ENCODE measurements around the gene RIPPLY1.
"Not testable (repeated sequence)": the region's sequence is repeated elsewhere in the genome, so short reads cannot be mapped to it uniquely, and the experiment has no call there.

The RIPPLY1 gene

GRCh38 chrX:106899841-106900240 is 3.3 kb downstream of the RIPPLY1 start:
- Mint-ChIP-seq H3K27ac (no peak overlapping the region), H3K4me1 (ENCODE audit: low read depth) (no peaks in the 10 kb centered on the region), H3K9me3 (no peaks in the 10 kb centered on the region), H3K4me3 (no peak overlapping the region), H3K27me3 (peaks cover 3% of the 10 kb centered on the region), H3K36me3 (ENCODE audit: low read depth) (no peaks in the 10 kb centered on the region)
- intact Hi-C loops (cut with micrococcal nuclease) = loop anchor here (2.0 kb wide), 1 partner anchor 995 kb away; no protein-coding TSS in a partner anchor

GRCh38 chrX:106899276-106899675 is 3.9 kb downstream of the RIPPLY1 start:
- Mint-ChIP-seq H3K4me3 (no peak overlapping the region), H3K4me1 (ENCODE audit: low read depth) (no peaks in the 10 kb centered on the region), H3K36me3 (ENCODE audit: low read depth) (no peaks in the 10 kb centered on the region), H3K9me3 (no peaks in the 10 kb centered on the region), H3K27me3 (peaks cover 3% of the 10 kb centered on the region), H3K27ac (no peak overlapping the region)
- intact Hi-C loops (cut with micrococcal nuclease) = loop anchor here (2.0 kb wide), 1 partner anchor 996 kb away; no protein-coding TSS in a partner anchor

DNA sequence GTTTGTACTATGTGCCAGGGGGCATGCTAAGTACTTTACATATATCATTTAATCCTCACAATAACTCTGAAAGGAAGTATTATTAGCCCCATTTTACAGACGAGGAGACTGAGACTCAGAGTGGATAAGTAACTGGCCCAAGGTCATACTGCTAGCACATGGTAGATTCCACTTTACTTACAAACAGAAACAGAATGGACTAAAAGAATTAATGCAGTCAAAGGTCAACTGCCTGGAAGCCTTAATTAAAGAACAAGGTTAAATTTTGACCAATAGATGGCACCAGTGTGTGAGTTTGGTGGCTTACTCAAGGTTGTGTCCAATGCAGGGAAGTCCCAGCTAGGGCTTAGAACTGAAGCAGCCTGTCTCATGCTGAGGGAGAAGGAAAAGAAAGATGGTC is 4.7 kb downstream of the RIPPLY1 start:
- H3K36me3 Mint-ChIP-seq (ENCODE audit: low read depth) = no peaks in the 10 kb centered on the region
- no peaks in the 10 kb centered on the region for H3K4me1 Mint-ChIP-seq (ENCODE audit: low read depth)
- peaks cover 3% of the 10 kb centered on the region for H3K27me3 Mint-ChIP-seq
- no peak overlapping the region for H3K4me3 Mint-ChIP-seq
- H3K9me3 Mint-ChIP-seq = no peaks in the 10 kb centered on the region
- intact Hi-C loops (cut with micrococcal nuclease) = loop anchor here (2.0 kb wide), 1 partner anchor 996 kb away; no protein-coding TSS in a partner anchor
- H3K27ac Mint-ChIP-seq = no peak overlapping the region

- no peaks in the 10 kb centered on the region for H3K36me3 Mint-ChIP-seq (ENCODE audit: low read depth)
- H3K27ac Mint-ChIP-seq = no peak overlapping the region
- no peaks in the 10 kb centered on the region for H3K9me3 Mint-ChIP-seq
- intact Hi-C loops (cut with micrococcal nuclease) = no loop called here
- no peak overlapping the region for H3K4me3 Mint-ChIP-seq
- no peaks in the 10 kb centered on the region for H3K4me1 Mint-ChIP-seq (ENCODE audit: low read depth)
- H3K27me3 Mint-ChIP-seq = peaks cover 6% of the 10 kb centered on the region
Measured at GRCh38 chrX:106897259-106897658, 5.9 kb downstream of the RIPPLY1 start.

DNA sequence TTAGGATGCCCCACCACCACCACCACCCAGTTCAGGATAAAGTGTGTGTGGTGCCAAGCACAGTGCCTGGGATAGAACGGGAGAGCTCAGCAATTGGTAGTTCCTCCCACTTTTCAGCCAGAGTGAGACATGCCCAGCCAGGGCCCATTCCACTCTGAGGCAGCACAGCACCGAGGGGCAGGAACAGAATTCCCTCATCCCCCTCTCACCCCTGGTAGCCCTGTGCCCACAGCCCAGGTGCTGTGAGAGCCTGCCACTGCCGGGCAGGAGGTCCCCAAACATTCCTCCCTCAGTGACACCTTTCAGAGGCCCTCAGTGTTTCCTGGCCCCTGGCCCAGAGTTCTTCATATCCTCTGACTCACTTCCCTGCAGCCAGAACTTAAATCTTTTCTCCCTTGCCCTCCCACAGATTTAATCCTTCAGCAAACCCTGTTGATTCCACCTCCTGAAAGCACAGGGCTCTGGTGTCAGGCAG is 8.1 kb downstream of the RIPPLY1 start:
- Mint-ChIP-seq H3K4me1 (ENCODE audit: low read depth) (no peaks in the 10 kb centered on the region), H3K27ac (no peak overlapping the region), H3K4me3 (no peak overlapping the region), H3K36me3 (ENCODE audit: low read depth) (no peaks in the 10 kb centered on the region), H3K27me3 (peaks cover 6% of the 10 kb centered on the region), H3K9me3 (no peaks in the 10 kb centered on the region)
- intact Hi-C loops (cut with micrococcal nuclease) = no loop called here

DNA sequence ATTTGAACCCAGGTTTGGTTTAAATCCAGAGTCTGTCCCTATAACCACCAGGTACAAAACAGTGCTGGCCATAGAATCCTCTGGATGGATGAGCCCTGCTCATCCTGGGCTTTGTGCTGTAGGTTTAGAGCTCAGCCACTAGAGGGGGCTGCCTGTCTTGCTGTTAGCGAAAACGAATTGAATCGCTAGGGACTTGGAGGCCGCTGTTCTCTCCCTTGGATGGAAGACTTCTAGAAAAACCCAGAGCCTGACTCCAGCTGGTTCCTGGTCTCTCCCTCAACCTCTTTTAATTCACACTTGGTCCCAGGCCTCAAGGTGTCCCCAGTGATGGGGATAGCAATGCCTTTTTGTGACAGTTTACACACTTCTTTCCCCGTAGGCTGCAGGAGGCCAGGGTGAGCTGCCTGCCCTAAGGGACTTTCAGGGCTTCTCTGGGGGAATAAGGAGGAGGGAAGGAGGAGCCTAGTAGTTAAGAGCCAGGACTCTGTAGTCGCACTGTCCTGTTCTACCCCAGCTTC is 8.7 kb downstream of the RIPPLY1 start:
- no peaks in the 10 kb centered on the region for H3K9me3 Mint-ChIP-seq
- intact Hi-C loops (cut with micrococcal nuclease) = no loop called here
- no peaks in the 10 kb centered on the region for H3K36me3 Mint-ChIP-seq (ENCODE audit: low read depth)
- no peak overlapping the region for H3K27ac Mint-ChIP-seq
- H3K4me3 Mint-ChIP-seq = no peak overlapping the region
- H3K27me3 Mint-ChIP-seq = peaks cover 6% of the 10 kb centered on the region
- H3K4me1 Mint-ChIP-seq (ENCODE audit: low read depth) = no peaks in the 10 kb centered on the region

DNA sequence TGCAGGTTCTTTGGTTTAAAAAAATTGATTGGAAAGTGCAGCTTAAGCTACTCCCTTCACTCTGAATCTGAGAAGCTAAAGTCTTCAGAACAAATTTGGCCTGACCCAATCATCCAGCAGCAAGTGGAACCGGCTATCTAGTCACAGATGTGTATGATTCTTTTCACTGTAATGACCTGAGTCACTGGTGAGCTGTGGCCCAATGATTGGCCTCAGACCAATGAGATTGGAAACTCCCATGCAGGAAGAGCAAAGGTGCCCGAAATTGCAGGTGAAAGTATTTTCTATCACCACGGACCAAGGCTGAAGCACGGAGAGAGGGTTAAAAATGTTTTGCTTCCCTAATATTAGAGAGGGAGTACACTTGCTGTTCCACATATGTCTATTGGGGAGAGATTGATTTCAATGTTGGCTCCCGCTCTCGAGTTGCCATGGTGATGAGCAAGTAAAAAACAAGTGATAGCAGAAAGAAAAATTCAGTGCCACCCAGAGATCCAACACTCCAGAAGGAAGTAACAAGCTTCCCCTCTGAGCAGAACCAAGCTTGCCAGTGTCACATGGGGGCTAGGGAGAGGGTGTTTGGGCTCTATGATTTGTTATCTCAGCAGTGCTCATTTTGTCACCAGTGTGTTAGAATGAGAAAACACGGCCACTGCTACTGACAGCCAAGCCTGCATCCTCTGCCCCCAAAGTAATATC is 11.2 kb downstream of the RIPPLY1 start:
- no peak overlapping the region for H3K27ac Mint-ChIP-seq
- no peak overlapping the region for H3K4me3 Mint-ChIP-seq
- no peaks in the 10 kb centered on the region for H3K9me3 Mint-ChIP-seq
- peaks cover 7% of the 10 kb centered on the region for H3K27me3 Mint-ChIP-seq
- H3K4me1 Mint-ChIP-seq (ENCODE audit: low read depth) = no peaks in the 10 kb centered on the region
- no peaks in the 10 kb centered on the region for H3K36me3 Mint-ChIP-seq (ENCODE audit: low read depth)
- intact Hi-C loops (cut with micrococcal nuclease) = no loop called here

- H3K27ac Mint-ChIP-seq = no peak overlapping the region
- H3K4me3 Mint-ChIP-seq = no peak overlapping the region
- H3K4me1 Mint-ChIP-seq (ENCODE audit: low read depth) = no peaks in the 10 kb centered on the region
- no peaks in the 10 kb centered on the region for H3K9me3 Mint-ChIP-seq
- intact Hi-C loops (cut with micrococcal nuclease) = no loop called here
- H3K36me3 Mint-ChIP-seq (ENCODE audit: low read depth) = no peaks in the 10 kb centered on the region
- H3K27me3 Mint-ChIP-seq = peaks cover 4% of the 10 kb centered on the region
Measured at GRCh38 chrX:106889468-106889867, 13.7 kb downstream of the RIPPLY1 start.

DNA sequence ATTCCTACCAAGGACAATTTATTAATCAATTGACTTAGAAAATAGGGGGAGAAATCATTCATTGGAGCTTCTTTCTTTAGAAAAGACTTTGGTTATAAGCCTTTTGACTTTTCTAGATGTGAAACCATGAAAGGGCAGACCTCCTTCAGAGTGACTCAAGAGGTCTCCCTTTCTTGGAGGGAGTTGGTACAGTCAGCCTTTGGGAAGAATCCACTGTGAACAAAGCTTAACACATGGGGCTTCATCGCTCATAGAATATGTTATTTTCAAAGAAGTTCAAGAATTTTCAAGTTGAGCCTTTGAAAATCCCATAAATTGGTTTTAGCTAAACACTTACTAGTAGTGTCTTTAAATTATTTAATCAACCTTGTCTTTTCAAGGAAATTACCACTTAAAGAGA is 28.0 kb downstream of the RIPPLY1 start:
- H3K36me3 Mint-ChIP-seq (ENCODE audit: low read depth) = no peaks in the 10 kb centered on the region
- intact Hi-C loops (cut with micrococcal nuclease) = no loop called here
- no peaks in the 10 kb centered on the region for H3K4me1 Mint-ChIP-seq (ENCODE audit: low read depth)
- no peak overlapping the region for H3K27ac Mint-ChIP-seq
- no peaks in the 10 kb centered on the region for H3K9me3 Mint-ChIP-seq
- H3K27me3 Mint-ChIP-seq = no peaks in the 10 kb centered on the region
- no peak overlapping the region for H3K4me3 Mint-ChIP-seq

- intact Hi-C loops (cut with micrococcal nuclease) = no loop called here
- H3K4me1 Mint-ChIP-seq (ENCODE audit: low read depth) = no peaks in the 10 kb centered on the region
- no peak overlapping the region for H3K27ac Mint-ChIP-seq
- H3K27me3 Mint-ChIP-seq = no peaks in the 10 kb centered on the region
- H3K36me3 Mint-ChIP-seq (ENCODE audit: low read depth) = no peaks in the 10 kb centered on the region
- H3K4me3 Mint-ChIP-seq = no peak overlapping the region
- no peaks in the 10 kb centered on the region for H3K9me3 Mint-ChIP-seq
Measured at GRCh38 chrX:106874075-106874474, 29.1 kb downstream of the RIPPLY1 start.

DNA sequence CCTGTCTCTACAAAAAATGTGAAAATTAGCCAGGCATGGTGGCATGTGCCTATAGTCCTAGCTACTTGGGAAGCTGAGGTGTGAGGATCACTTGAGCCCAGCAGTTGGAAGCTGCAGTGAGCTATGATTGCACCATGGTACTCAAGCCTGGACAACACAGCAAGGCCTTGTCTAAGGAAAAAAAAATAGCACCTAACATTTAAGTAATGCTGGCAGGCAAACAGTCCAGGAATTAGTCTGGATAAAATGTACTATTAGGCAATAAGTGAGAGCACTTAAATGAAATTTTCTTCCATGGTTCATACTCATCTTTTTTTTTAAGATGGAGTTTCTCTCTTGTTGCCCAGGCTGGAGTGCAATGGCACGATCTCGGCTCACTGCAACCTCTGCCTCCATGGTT is 30.3 kb downstream of the RIPPLY1 start:
- intact Hi-C loops (cut with micrococcal nuclease); H3K27ac Mint-ChIP-seq: not testable (repeated sequence)

DNA sequence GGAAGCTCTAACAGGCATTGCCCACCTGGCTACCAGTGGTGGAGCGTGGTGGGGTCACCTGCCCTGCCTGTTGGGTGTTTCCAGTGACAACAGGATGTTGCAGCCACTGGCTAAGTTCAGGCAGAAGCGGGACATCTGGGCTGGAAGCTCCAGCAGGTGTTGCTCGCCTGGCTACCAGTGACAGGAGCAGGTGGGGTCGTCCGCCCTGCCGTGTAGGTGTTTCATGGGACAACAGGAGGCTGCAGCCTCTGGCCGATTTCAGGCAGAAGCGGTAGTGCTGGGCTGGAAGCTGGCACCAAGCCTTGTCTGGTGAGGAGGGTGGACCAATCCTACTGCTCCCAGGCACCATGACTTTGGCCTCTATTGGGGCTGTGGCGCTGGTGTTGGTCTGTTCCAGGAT is 39.4 kb downstream of the RIPPLY1 start:
- H3K4me1 Mint-ChIP-seq (ENCODE audit: low read depth) = no peaks in the 10 kb centered on the region

More for the DNA sequence above, 30.3 kb downstream of the RIPPLY1 start:
- not testable (repeated sequence) for H3K27me3 Mint-ChIP-seq; H3K36me3 Mint-ChIP-seq (ENCODE audit: low read depth); H3K9me3 Mint-ChIP-seq; H3K4me3 Mint-ChIP-seq; H3K4me1 Mint-ChIP-seq (ENCODE audit: low read depth)

DNA sequence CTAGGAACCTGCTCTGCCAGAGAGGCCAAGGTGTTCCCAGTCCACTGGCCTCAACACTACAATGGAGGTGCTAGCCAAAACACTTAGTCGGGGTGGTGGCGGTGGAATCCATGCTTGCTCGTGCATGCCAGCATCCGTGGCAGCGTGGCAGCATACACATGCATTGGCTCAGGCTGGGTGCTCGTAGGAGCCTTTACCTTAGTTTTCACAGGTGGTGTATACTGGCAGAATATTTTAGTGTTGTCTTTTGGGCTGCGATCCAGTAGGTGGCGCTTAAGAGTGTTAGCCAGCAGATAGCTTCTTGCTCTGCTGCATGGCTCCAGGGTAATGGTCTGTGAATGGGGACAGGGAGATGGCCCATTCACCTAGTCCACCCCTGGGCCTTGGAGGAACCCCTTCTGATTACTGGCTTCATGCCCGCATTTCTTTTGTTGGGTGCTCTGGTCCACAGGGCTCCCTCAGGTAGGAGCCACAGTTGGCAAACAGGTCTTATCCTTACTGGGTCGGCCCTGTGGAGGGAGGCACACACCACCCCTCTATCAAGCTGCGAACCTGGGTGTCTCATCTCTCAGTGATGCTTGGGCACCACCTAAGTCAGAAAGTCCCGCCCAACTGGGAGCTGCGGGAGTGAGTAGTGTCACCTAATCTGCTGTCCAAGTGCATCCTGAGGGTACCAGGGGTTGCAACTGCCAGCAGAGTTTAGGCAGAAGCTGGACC is 40.0 kb downstream of the RIPPLY1 start:
- H3K9me3 Mint-ChIP-seq = no peaks in the 10 kb centered on the region
- no peak overlapping the region for H3K27ac Mint-ChIP-seq
- no peaks in the 10 kb centered on the region for H3K4me1 Mint-ChIP-seq (ENCODE audit: low read depth)
- H3K27me3 Mint-ChIP-seq = no peaks in the 10 kb centered on the region
- no peaks in the 10 kb centered on the region for H3K36me3 Mint-ChIP-seq (ENCODE audit: low read depth)
- no peak overlapping the region for H3K4me3 Mint-ChIP-seq
- intact Hi-C loops (cut with micrococcal nuclease) = no loop called here

More for the DNA sequence above, 39.4 kb downstream of the RIPPLY1 start:
- Mint-ChIP-seq H3K36me3 (ENCODE audit: low read depth) (no peaks in the 10 kb centered on the region), H3K9me3 (no peaks in the 10 kb centered on the region), H3K4me3 (no peak overlapping the region), H3K27me3 (no peaks in the 10 kb centered on the region), H3K27ac (no peak overlapping the region)
- intact Hi-C loops (cut with micrococcal nuclease) = no loop called here

Data from dendritic cell treated with granulocyte-macrophage colony-stimulating factor and Interleukin-4, amounts not matched to agents 40 ng/mL and 50 ng/mL, for 4 days (primary cell).